T-helper 17 cell (primary cell): ENCODE measurements around the gene GAPVD1. TPM values are rescaled to one million over a fixed set of nuclear protein-coding genes. Genes with fewer than 3 reads are reported as not detected.
A peak's percentile ranks its signal among the peaks of the same experiment; 100 is the strongest.
"Not testable (repeated sequence)": the region's sequence is repeated elsewhere in the genome, so short reads cannot be mapped to it uniquely, and the experiment has no call there.

ENCODE experiments used
- ATAC-seq: fragments of 150-1000 bp; cut with Tn5 transposase; 2 replicates; pipeline ENCODE4 v1.10.0; 2021; ENCODE audit warnings: mild to moderate bottlenecking, moderate library complexity
- DNase-seq, 3 donors: peaks; one replicate each; pipeline versions ENCODE4 v3.0.0 to v3.0.0-alpha.2; 2020 to 2021
- H3K9me3 ChIP-seq: one replicate; pipeline ENCODE4 v1.7.0; 2013; ENCODE audit warnings: low read length, mild to moderate bottlenecking; ENCODE audit not compliant: control insufficient read depth, poor library complexity, severe bottlenecking
- H3K27ac Mint-ChIP-seq: one replicate; pipeline ENCODE4 v1.8.0; 2022; ENCODE audit warnings: mild to moderate bottlenecking, moderate library complexity, mixed read lengths
- H3K27me3 Mint-ChIP-seq: one replicate; pipeline ENCODE4 v1.8.0; 2022; ENCODE audit warnings: mixed read lengths
- H3K36me3 Mint-ChIP-seq: one replicate; pipeline ENCODE4 v1.8.0; 2022; ENCODE audit warnings: low read depth, mixed read lengths
- H3K4me1 Mint-ChIP-seq: one replicate; pipeline ENCODE4 v1.8.0; 2022; ENCODE audit warnings: mild to moderate bottlenecking, mixed read lengths
- H3K4me3 Mint-ChIP-seq: one replicate; pipeline ENCODE4 v1.8.0; 2022; ENCODE audit warnings: mild to moderate bottlenecking, moderate library complexity, mixed read lengths
- total RNA-seq, 4 donors: library from RNA in 2 of 4; stranded (reverse) in 2 of 4; gene quantifications; one replicate each; pipeline ENCODE4 v1.2.3 and lab custom pipeline; 2022 to 2026

GAPVD1 gene, protein sequence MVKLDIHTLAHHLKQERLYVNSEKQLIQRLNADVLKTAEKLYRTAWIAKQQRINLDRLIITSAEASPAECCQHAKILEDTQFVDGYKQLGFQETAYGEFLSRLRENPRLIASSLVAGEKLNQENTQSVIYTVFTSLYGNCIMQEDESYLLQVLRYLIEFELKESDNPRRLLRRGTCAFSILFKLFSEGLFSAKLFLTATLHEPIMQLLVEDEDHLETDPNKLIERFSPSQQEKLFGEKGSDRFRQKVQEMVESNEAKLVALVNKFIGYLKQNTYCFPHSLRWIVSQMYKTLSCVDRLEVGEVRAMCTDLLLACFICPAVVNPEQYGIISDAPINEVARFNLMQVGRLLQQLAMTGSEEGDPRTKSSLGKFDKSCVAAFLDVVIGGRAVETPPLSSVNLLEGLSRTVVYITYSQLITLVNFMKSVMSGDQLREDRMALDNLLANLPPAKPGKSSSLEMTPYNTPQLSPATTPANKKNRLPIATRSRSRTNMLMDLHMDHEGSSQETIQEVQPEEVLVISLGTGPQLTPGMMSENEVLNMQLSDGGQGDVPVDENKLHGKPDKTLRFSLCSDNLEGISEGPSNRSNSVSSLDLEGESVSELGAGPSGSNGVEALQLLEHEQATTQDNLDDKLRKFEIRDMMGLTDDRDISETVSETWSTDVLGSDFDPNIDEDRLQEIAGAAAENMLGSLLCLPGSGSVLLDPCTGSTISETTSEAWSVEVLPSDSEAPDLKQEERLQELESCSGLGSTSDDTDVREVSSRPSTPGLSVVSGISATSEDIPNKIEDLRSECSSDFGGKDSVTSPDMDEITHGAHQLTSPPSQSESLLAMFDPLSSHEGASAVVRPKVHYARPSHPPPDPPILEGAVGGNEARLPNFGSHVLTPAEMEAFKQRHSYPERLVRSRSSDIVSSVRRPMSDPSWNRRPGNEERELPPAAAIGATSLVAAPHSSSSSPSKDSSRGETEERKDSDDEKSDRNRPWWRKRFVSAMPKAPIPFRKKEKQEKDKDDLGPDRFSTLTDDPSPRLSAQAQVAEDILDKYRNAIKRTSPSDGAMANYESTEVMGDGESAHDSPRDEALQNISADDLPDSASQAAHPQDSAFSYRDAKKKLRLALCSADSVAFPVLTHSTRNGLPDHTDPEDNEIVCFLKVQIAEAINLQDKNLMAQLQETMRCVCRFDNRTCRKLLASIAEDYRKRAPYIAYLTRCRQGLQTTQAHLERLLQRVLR (N-terminal part only)
- total RNA-seq (10 to 100 TPM; 67.1 to 76.4 TPM), total RNA-seq (lab: John Stamatoyannopoulos, UW) (137 to 160 reads per million in 2 donors)

DNA sequence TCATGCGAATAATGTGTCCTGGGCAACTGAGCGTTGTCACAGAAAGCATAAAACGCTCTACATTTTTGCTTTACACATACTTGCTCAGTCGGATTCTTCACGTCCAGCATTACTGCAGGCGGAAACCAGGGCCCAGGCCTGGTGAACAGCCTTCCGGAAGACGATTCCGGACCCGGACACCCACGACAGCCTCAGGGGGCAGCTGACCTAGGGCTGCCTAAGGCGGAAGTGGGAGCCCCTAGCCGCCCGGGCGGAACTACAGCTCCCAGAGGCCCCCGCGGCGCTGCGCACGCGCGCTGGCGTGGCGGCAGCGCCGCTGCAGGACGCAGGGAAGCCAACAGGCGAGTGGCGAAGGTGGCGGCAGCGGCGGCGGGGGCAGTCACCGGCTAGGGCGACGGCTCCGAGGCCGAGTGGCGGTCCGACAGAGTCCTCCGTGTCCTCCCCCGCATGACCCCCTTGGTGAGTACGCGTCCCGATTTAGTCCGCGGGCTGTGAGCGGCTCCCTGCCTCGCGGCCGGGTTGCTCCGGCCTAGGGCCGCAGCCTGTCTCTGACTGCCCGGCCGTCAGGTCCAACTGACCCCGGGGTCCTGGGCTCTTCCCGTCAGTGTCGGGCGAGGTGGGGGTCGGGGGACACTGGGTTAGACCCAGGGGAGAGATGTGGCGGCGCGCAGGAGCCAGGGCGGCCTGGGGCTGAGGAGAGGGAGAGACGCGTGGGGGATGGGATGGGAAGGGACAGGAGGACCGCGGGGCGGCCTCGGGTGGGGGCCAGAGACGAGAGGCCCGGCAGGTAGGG lies at the start of gene GAPVD1:
Gene GAPVD1 (plus strand): TSS at position 326 of the 793 bp plus-strand sequence. CDS start 37,096 bp downstream, outside the sequence.
- Mint-ChIP-seq H3K4me3 (peak within 1 kb of the TSS; percentile 99), H3K27me3 (peaks cover 4% of the 10 kb centered on the region), H3K36me3 (peaks cover 2% of the 10 kb centered on the region), H3K4me1 (peaks cover 31% of the 10 kb centered on the region), H3K27ac (peak within 1 kb of the TSS; percentile 98)
- ATAC-seq (peak; percentile 94), DNase-seq (peak; percentile 84 to 88 (median 87))
- H3K9me3 ChIP-seq: no peaks in the 10 kb centered on the region

DNA sequence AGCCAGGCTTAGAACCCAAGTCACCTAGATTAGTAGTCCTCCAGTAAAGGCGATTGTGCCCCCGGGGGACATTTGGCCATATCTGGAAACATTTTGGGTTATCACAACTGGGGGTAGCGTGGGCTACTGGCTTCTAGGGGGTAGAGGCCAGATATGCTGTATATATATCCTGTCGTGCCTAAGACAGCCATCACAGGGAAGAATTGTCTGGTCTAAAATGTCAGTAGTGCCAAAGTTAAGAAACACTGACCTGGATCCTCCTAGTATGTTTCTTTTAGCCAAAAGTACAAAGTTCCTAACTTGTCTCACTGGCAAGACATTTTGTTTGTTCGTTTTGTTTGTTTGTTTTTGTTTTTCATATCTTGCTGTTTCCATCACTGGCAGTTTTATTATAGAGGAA lies 47.4 kb upstream of the GAPVD1 start:
- H3K4me3 Mint-ChIP-seq: no peak overlapping the region
- DNase-seq: no peak
- no peaks in the 10 kb centered on the region for H3K9me3 ChIP-seq
- H3K27ac Mint-ChIP-seq: no peak overlapping the region
- ATAC-seq: no peak
- H3K36me3 Mint-ChIP-seq: peaks cover 6% of the 10 kb centered on the region
- H3K4me1 Mint-ChIP-seq: peaks cover 3% of the 10 kb centered on the region
- H3K27me3 Mint-ChIP-seq: no peaks in the 10 kb centered on the region

DNA sequence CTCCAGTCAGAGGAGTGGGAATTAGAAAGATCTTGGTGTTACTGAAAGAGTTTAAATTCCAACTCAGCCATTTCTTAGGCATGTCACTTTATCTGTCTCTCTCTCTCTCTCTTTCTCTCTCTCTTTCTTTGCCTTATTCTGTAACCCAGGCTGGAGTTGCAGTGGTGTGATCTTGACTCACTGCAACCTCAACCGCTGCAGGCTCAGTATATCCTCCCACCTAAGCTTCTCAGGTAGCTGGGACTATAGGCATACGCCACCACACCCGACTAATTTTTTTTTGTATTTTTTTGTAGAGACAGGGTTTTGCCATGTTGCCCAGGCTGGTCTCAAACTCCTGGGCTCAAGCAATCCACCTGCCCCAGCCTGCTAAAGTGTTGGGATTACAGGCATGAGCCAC lies 43.0 kb upstream of the GAPVD1 start:
- peaks cover 3% of the 10 kb centered on the region for H3K4me1 Mint-ChIP-seq
- DNase-seq: no peak
- no peak overlapping the region for H3K4me3 Mint-ChIP-seq
- peaks cover 3% of the 10 kb centered on the region for H3K36me3 Mint-ChIP-seq
- no peak for ATAC-seq
- no peaks in the 10 kb centered on the region for H3K27me3 Mint-ChIP-seq
- H3K27ac Mint-ChIP-seq: no peak overlapping the region
- H3K9me3 ChIP-seq: no peaks in the 10 kb centered on the region

DNA sequence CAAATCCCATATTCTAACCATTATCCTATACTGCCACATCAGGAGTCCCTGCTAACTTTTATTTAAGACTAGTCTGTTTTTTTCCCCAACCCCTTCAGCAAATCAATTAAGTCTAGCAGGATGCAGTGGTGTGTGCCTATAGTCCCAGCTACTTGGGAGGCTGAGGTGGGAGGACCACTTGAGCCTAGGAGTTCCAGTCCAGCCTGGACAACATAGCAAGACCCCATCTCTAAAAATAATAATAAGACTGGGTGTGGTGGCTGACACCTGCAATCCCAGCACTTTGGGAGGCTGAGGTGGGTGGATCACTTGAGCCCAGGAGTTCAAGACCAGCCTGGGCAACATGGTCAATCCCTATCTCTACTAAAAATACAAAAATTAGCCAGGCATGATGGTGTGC lies 36.8 kb upstream of the GAPVD1 start:
- H3K27ac Mint-ChIP-seq, ATAC-seq, H3K9me3 ChIP-seq, H3K4me1 Mint-ChIP-seq, H3K36me3 Mint-ChIP-seq, DNase-seq, H3K27me3 Mint-ChIP-seq, H3K4me3 Mint-ChIP-seq: not testable (repeated sequence)

DNA sequence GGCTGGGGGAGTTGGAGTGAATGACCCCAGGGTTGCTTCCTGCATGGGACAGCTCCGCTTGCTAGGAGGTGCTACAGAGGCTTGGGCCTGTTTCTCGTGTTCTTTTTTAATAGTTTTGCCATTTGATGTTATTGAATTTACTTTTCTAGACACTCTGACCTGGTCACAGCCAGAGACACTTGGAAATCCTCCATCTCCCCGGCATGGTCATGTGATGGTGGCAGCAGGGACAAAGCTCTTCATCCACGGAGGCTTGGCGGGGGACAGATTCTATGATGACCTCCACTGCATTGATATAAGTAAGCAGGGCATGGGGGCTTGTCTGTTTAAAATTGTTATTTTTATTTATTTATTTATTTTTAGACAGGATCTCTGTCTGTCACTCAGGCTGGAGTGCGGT lies 33.9 kb upstream of the GAPVD1 start:
- no peaks in the 10 kb centered on the region for H3K27me3 Mint-ChIP-seq
- no peaks in the 10 kb centered on the region for H3K4me1 Mint-ChIP-seq
- no peak overlapping the region for H3K27ac Mint-ChIP-seq
- ATAC-seq (no peak), DNase-seq (no peak)
- H3K9me3 ChIP-seq: no peaks in the 10 kb centered on the region
- no peaks in the 10 kb centered on the region for H3K36me3 Mint-ChIP-seq
- no peak overlapping the region for H3K4me3 Mint-ChIP-seq

DNA sequence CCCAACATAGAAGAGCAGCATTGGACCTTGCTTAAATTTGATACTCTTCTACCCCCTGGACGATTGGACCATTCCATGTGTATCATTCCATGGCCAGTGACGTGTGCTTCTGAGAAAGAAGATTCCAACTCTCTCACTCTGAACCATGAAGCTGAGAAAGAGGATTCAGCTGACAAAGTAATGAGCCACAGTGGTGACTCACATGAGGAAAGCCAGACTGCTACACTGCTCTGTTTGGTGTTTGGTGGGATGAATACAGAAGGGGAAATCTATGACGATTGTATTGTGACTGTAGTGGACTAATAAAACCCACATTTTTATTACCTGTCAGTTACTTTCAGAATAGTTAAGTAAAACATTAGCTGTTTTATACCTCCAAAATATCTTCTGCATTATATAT lies 27.9 kb upstream of the GAPVD1 start:
- peaks cover 7% of the 10 kb centered on the region for H3K36me3 Mint-ChIP-seq
- H3K27ac Mint-ChIP-seq: no peak overlapping the region
- DNase-seq: no peak
- H3K4me1 Mint-ChIP-seq: peaks cover 26% of the 10 kb centered on the region
- no peaks in the 10 kb centered on the region for H3K27me3 Mint-ChIP-seq
- ATAC-seq: no peak
- H3K4me3 Mint-ChIP-seq: no peak overlapping the region
- H3K9me3 ChIP-seq: no peaks in the 10 kb centered on the region

DNA sequence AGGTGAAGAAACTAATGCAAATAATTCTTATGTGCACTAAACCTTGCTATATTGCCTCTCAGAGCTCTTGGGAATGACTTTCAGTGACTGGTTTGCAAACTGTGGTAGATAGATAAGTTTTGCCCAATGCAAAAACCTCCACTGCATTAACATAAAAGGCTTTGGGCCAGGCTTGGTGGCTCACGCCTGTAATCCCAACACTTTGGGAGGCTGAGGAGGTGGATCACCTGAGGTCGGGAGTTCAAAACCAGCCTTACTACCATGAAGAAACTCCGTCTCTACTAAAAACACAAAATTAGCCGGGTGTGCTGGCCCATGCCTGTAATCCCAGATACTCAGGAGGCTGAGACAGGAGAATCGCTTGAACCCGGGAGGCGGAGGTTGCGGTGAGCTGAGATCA lies 27.5 kb upstream of the GAPVD1 start:
- H3K4me3 Mint-ChIP-seq: peak overlapping the region; percentile 47
- not testable (repeated sequence) for H3K9me3 ChIP-seq, ATAC-seq, H3K27ac Mint-ChIP-seq, H3K27me3 Mint-ChIP-seq, DNase-seq
- H3K4me1 Mint-ChIP-seq: peaks cover 30% of the 10 kb centered on the region
- peaks cover 10% of the 10 kb centered on the region for H3K36me3 Mint-ChIP-seq

DNA sequence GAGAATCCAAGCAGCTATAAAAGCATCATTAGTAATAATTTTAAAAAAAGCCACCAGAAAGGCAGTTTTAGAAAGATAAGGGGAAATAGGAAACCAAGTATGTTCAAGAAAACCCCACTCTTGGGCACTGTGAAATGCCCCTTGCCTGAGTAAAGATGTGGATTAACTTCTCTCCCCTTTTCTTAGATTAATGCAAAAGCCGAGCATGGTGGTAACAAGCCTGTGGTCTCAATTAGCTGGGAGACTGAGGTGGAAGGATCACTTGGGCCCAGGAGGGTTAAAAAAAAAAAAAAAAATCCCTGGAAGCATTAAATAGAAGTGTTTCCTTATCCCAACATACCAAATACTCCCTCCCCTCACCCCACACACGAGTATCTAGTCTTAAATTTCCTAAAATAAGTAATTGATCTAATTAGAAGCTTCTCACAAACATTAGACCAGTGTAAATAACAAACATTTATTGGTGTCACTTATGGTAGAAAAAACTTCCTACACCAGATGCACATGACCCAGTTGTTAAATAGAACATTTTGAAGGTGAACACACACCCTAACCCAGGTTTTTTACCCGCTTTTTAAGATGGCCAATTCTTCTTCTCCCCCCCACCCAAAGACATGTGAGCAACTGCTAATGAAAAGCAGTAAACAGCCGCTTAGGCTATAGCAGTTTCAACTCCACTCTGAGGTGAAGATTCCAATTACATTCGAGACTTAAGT lies 25.7 kb upstream of the GAPVD1 start:
- peak overlapping the region; percentile 49 for H3K4me3 Mint-ChIP-seq

DNA sequence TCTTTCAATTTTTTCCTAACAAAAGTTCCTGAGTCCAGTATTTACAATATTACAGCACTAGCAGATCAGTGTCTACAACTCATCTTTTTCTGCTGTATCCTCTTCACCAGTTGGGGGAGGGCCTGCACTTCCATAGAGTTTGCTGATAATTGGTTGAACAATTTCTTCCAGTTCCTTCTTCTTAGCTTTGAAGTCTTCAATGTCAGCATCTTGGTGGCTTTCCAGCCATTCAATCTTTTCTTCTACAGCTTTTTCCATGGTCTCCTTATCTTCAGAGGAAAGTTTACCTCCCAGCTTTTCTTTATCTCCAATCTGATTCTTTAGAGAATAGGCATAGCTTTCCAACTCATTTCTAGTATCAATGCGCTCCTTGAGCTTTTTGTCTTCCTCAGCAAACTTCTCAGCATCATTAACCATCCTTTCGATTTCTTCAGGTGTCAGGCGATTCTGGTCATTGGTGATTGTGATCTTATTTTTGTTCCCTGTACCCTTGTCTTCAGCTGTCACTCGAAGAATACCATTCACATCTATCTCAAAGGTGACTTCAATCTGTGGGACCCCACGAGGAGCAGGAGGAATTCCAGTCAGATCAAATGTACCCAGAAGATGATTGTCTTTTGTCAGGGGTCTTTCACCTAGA lies 25.0 kb upstream of the GAPVD1 start:
- H3K27ac Mint-ChIP-seq: peak overlapping the region; percentile 82
- H3K36me3 Mint-ChIP-seq: peaks cover 16% of the 10 kb centered on the region
- H3K27me3 Mint-ChIP-seq, DNase-seq, ATAC-seq, H3K9me3 ChIP-seq: not testable (repeated sequence)
- H3K4me1 Mint-ChIP-seq: peaks cover 37% of the 10 kb centered on the region
- peak overlapping the region; percentile 94 for H3K4me3 Mint-ChIP-seq

More for the DNA sequence above, 25.7 kb upstream of the GAPVD1 start:
- Mint-ChIP-seq H3K4me1 (peaks cover 31% of the 10 kb centered on the region), H3K27ac (peak overlapping the region; percentile 82), H3K36me3 (peaks cover 12% of the 10 kb centered on the region), H3K27me3 (no peaks in the 10 kb centered on the region)
- H3K9me3 ChIP-seq: no peaks in the 10 kb centered on the region
- ATAC-seq (no peak), DNase-seq (no peak)

DNA sequence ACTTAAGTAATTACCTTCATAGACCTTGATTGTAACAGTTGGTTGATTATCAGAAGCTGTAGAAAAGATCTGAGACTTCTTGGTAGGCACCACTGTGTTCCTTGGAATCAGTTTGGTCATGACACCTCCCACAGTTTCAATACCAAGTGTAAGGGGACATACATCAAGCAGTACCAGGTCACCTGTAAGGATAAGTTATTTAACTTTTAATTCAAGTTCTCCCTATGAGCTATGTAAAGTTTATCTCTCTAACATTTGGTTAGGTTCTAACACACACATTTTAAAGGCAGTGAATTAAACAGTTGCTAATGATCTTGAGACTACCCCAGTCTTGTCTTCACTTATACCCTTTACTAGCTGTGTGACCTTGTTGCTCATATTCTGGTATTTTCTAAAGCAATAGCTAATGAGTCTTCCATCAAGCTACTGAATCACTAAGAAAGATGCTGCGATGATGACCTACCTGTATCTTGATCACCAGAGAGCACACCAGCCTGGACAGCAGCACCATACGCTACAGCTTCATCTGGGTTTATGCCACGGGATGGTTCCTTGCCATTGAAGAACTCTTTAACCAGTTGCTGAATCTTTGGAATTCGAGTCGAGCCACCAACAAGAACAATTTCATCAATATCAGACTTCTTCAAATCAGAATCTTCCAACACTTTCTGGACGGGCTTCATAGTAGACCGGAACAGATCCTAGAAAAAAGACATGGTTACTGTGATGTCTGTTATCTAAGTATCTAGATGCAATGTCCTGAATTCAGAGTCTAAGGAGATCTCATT lies 23.3 kb upstream of the GAPVD1 start:
- H3K36me3 Mint-ChIP-seq: peaks cover 16% of the 10 kb centered on the region
- no peak for DNase-seq
- peak overlapping the region; percentile 94 for H3K4me3 Mint-ChIP-seq

DNA sequence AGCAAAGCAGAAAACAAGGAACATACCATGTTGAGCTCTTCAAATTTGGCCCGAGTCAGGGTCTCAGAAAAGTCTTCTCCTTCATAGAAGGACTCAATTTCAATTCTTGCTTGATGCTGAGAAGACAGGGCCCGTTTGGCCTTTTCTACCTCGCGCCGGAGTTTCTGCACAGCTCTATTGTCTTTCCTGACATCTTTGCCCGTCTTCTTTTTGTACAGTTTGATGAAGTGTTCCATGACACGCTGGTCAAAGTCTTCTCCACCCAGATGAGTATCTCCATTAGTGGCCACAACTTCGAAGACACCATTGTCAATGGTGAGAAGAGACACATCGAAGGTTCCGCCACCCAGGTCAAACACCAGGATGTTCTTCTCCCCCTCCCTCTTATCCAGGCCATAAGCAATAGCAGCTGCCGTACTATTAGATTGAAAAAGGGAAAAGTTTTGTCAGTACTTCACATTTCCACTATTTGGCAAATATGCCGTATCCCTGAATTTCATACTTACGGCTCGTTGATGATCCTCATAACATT lies 22.6 kb upstream of the GAPVD1 start:
- peak overlapping the region; percentile 98 for H3K27ac Mint-ChIP-seq
- DNase-seq (no peak), ATAC-seq (no peak)
- H3K36me3 Mint-ChIP-seq: peaks cover 16% of the 10 kb centered on the region
- H3K4me3 Mint-ChIP-seq: peak overlapping the region; percentile 94
- H3K4me1 Mint-ChIP-seq: peaks cover 42% of the 10 kb centered on the region
- no peaks in the 10 kb centered on the region for H3K27me3 Mint-ChIP-seq
- no peaks in the 10 kb centered on the region for H3K9me3 ChIP-seq

More for the DNA sequence above, 23.3 kb upstream of the GAPVD1 start:
- no peak for ATAC-seq
- Mint-ChIP-seq H3K27ac (peak overlapping the region; percentile 98), H3K27me3 (no peaks in the 10 kb centered on the region), H3K4me1 (peaks cover 42% of the 10 kb centered on the region)
- no peaks in the 10 kb centered on the region for H3K9me3 ChIP-seq
